SK-N-MC (cell line): ENCODE data around the gene BARX1.

ENCODE experiments used
- EZH2 ChIP-seq: fragments of 200-600 bp; sonication (generic); IDR thresholded peaks from one replicate; pipeline ENCODE4 v1.6.1; 2017; ENCODE audit warnings: antibody characterized with exemption
- POLR2AphosphoS5 ChIP-seq: IDR thresholded peaks from 2 replicates; pipeline ENCODE4 v1.6.1; 2012; ENCODE audit warnings: mild to moderate bottlenecking, low read depth, low read length, borderline replicate concordance

DNA sequence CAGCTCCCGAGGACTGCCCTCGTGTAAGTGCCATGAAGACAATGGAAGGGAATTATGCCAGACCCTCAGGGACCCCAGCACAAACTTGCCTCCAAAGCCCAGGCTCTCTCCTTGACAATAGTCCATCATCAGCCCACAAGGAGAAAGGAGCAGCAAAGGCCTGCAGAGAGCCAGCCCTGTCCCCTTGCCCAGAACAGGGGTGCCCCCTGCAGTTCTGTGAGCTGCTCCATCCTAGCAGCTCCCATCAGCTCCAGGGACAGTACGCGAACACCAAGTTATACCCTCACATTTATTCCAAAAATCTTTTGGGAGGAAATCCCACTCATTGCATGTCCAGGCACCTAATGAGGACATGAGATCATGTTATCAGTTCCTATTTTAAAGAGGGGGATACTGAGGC is 11.1 kb downstream of the BARX1 start:
- TF ChIP-seq EZH2 (no peak), POLR2AphosphoS5 (no peak)
